ENCODE data around the gene TTLL11. TPM values are rescaled to one million over a fixed set of nuclear protein-coding genes. Genes with fewer than 3 reads are reported as not detected.
"Not testable (repeated sequence)": the region's sequence is repeated elsewhere in the genome, so short reads cannot be mapped to it uniquely, and the experiment has no call there.

TTLL11 gene
- total RNA-seq, 2 donors from 2014 or later = 4.5 to 6.5 TPM

DNA sequence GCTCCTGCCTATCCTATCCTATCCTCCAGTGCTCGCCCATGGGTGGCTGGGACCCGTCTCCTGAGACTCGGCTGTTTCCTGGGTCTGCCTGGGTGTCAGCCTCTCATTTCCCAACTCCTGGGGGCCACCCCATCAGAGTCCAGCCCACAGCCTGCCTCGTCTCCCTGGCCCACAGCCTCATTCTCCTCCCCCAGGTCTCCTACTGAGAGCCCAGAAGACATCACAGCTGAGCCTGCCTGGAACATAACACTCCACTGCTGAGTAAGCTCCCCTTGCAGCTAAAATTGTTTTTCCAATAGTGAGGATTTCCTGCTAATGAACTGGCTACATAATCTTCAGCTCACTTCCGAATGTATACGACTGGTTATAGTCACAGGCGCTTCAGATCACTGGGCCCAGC is 95.3 kb downstream of the TTLL11 start:
- ATAC-seq (peak in 1 of 2 donors; percentile 31), DNase-seq (no peak)
- intact Hi-C loops (cut with DNase I) = loop anchor here (5.0 to 10.0 kb wide), 3 partner anchors 253 to 453 kb away; no protein-coding TSS in a partner anchor

DNA sequence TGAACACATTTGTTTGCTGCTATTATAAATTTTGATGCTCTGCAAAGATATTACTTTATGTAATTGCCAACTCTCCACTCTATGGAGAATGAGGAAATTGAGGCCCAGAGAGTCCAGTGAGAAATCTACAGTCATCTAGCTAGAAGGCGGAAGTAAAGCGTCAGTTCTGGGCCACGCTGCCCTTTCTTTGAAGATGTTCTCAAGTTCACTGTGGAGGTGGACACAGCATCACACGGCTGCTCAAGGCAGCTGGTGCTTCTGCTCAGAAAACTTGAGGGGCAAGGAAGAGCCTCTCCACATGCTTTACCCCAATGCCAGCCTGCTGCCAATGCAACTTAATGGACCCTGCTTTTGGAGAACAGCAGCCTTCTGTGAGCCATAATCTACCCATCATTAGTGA is 96.3 kb downstream of the TTLL11 start:
- intact Hi-C loops (cut with DNase I) = loop anchor here (5.0 to 10.0 kb wide), 3 partner anchors 252 to 452 kb away; no protein-coding TSS in a partner anchor
- no peak for ATAC-seq
- no peak for DNase-seq

DNA sequence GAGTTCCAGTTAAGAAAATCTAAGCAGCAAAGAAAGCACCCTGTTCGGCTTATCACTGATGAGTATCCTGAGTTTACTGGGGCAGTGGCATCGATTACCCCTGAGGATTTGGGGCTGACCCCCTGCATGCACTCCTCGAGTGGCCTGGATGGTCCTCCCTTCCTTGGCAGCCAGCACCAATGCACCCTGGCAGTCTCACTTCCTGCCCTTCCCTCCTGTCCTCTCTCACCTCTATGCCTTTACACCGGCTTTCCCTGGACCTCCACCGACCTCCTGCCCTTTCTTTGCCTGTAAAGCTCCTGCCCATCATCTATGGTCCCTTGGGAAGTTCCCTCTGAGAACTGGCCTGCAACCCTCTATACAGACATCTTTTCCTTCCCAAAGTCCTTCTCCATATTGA is 97.1 kb downstream of the TTLL11 start:
- DNase-seq (no peak), ATAC-seq (no peak)
- intact Hi-C loops (cut with DNase I) = loop anchor here (5.0 to 10.0 kb wide), 3 partner anchors 251 to 451 kb away; no protein-coding TSS in a partner anchor

DNA sequence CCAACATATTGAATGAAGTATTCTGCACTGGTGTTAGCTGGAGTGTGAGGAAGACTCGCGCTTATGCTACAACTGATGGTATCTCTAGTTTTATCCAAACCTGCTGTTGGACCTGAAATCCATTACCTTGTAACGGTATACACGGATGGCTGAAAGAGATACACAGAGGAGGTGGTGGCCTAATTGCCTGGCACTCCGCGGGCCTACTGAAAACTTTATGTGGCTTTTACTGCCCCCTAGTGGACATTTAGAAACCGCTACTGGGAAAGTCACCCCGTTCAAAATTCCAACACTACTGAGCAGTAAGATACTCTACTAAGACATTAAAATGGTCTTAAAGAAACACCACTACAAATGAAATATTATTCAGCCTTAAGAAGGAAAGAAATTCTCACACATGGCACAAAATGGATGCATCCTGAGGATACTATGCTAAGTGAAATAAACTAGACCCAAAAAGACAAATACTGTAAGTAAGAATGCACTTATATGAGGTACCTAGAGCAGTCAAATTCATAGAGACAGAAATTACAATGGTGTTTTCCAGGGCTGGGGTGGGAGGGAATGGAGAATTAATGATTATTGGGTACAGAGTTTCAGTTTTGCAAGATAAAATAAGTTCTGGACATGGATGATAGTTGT is 100.4 kb downstream of the TTLL11 start:
- DNase-seq (peak; percentile 69), ATAC-seq (peak; percentile 80 to 88)
- intact Hi-C loops (cut with DNase I) = loop anchor here (2.0 to 10.0 kb wide), 5 partner anchors 248 to 448 kb away; no protein-coding TSS in a partner anchor

DNA sequence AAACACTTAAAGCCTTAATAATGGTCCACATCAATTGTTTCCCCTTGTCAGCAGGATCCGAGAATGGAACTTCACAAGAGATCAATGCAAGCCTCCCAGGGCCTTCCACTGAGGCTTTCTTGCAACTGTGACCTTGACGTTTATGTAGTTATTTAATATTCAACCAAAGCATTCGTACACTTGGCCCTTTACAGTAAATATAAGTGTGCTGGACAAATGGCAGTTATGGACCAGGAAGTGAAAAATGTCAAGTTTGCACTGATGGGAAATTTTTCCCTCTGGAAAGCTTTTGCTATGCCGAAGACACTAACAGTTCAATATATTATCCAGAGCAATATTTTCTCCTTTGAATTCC is 101.8 kb downstream of the TTLL11 start:
- DNase-seq (no peak), ATAC-seq (no peak)
- intact Hi-C loops (cut with DNase I) = loop anchor here (5.0 to 10.0 kb wide), 4 partner anchors 246 to 446 kb away; no protein-coding TSS in a partner anchor

DNA sequence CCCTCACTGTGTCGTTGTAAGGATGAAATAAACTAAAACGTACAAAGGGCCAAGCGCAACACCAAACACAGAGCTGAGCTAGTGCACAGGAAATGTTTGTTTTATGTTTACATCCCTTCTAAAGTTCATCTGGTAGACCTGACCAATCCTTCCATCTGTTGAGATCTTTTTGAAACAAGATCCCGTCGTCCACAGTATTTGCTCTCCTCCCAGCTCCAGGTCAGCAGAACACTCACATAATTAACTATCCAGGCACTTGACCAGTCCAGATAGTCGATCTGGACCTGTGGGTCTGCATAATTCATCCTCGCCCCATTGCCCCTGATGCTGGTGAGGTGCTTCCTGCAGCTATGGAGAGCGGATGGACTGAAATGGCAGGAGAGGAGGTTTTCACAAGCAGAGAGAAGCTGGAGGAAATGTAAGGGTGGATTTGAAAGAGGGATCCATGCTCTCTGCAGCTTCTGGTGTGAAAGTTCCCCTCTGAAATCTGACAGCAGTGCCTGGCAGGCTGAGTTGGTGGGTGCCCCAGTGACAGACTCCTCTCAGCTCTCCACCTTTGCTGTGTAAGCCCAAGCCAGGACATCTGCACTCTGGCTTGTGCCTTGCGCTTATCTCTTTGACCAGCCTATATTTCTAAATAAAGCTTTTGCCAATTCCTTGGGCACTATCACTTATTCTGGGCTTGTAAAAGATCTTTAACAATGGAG is 102.4 kb downstream of the TTLL11 start:
- no peak for DNase-seq
- intact Hi-C loops (cut with DNase I) = loop anchor here (5.0 to 10.0 kb wide), 4 partner anchors 246 to 446 kb away; no protein-coding TSS in a partner anchor

DNA sequence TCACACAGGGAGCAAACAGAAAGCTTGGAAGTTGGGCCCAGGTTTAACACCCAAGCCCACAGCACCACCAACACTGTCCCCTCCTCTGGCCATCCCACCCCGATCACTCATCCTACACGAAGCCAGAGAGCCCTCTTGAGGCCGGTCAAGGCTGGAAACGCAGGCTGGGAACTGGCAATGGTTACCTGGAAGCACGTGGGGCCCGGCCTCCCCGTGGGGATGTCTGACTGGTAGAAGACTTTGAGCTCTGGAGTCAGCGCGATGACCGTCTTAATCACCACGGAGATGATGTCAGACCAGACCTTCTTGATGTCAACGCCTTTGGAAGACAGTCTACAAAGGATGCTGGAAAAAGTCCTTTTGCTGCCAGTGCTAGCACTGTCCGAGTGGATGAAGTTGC is 104.1 kb downstream of the TTLL11 start:
- intact Hi-C loops (cut with DNase I) = no loop called here
- DNase-seq = no peak
- no peak for ATAC-seq

More for the DNA sequence above, 102.4 kb downstream of the TTLL11 start:
- no peak for ATAC-seq

DNA sequence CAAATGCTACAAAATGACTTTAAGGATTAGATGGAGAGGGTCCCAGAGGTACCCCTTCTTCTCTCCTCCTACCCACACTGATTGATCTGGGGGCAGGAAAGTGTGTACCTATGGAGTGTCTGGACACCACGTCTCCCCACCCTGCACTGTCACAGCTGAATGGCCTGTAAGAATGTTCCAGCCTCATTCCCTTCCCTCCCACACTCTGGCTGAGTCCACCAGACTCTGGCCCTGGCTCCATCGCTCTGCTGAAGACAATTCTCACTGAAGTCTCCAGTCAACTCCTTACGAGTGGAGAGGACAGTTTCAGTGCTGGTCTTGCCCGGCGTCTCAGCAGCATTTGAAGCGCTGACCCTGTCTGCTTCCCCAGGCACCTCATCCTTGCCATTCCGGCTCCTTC is 105.8 kb downstream of the TTLL11 start:
- peak in 1 of 2 donors; percentile 35 for ATAC-seq
- intact Hi-C loops (cut with DNase I) = no loop called here
- DNase-seq = no peak

DNA sequence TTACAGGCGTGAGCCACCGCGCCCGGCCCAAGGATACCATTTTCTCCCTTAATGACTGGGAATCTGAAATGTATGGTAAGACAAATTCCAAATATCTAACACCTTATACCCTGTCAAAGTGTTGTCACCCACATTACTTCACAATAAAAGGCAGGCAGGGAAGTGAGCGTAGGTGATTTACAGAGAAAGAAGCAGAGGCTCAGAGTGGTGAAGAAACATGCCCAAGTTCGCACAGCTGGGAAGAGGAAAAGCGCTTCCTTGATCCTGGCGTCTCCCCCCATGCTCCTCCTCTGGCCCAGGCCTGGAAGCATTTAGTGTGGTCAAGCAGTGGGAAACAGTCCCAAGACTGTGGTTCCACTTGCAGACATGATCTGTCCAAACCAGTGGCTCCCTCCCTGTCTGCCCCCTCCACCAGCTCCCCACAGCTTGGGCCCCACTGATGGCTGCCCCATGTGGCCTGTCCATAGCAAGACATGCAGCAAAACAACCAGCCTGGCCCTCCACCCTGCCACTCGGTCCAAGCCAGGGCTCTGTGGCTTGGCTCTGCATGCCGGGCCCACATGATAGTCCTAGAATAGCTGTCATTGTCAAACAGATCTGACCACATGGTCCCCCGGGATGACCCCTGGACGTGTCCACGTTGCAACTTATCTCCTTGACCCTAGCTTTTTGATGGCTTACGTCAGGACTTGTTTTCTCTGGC is 107.2 kb downstream of the TTLL11 start:
- intact Hi-C loops (cut with DNase I) = no loop called here
- DNase-seq (peak; percentile 66), ATAC-seq (peak; percentile 84 to 87)

DNA sequence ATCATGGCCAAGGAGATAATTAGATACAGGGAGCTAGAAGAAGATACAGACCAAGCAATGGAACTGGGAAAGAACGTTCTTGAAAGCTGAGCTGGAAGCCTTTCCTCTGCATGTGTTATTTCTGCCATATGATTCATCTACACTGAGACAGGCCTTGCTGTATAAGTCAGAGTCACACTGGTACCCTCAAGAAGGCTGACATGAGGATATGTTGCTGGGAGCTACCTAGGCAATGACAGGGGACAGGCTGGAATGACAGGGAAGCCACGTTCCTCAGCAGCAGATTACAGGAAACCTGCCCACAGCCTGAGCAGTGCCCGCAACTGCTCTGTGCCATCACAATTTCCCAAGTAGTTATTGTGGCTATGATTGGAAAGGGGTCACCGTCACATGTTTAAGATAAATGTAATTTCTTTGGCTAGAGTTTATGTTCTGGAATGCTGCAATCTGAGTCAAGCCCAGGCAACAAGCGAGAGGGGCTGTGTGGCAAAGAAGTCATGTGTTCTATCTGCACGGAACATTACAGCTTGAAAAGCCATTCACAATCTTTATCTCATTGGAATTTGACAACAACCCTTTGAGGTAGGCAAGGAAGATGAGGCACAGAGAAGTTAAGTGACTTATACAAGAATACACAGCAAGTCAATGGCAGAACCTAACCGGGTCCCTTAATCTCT is 108.2 kb downstream of the TTLL11 start:
- intact Hi-C loops (cut with DNase I) = no loop called here
- ATAC-seq = peak; percentile 10 to 60
- DNase-seq = peak; percentile 25

DNA sequence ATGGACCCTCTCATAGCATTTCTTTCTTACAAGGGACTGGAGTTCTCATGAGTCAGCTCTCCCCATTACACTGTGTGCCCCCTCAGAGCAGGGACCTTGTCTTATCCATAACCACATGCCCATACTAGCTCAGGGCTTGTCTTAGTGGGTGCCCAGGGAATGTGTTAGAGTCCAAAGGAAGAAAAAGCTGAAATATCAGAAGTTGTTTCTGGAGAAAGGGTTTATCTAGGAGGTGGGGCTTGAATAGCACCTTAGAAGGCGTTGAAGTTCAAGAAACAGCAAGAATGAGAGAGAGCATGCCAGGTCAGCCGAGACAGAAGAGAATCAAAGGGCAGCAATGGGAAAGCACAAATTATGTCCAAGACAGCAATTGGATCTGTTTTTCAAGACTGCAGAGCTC is 109.4 kb downstream of the TTLL11 start:
- no peak for DNase-seq
- no peak for ATAC-seq
- intact Hi-C loops (cut with DNase I) = no loop called here

DNA sequence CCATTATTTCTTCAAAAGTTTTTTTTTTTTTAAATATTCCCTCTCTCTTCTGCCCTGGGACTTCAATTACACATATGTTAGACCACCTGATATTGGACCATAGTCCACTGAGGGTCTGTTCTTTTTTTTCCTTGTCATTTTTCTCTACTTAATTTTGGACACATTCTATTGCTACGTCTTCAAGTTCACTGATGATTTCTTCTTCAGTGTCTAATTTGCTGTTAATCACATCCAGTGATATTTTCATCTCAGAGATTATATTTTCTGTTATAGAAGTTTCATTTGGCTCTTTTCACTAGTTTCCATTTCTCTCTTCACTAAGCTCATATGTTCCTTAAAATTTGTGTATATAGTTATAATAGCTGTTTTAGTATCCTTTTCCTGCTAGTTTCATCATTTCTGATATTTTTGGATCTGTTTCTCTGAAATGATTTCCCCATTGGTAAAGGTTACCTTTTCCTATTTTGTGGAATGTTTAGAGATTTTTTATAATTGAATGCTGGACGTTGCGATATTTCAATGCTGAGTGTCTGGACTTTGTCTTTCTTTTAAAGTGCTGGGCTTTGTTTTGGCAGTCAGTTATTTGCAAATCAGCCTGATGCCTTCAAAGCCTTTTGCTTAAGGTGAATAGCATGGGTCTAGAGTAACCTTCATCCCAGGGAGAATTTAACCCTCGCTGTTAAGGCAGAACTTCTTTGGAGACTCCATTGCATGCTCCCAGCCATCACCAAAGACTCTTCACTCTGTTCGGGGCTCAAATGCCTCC is 111.8 kb downstream of the TTLL11 start:
- ATAC-seq (no peak), DNase-seq (no peak)
- intact Hi-C loops (cut with DNase I) = no loop called here

DNA sequence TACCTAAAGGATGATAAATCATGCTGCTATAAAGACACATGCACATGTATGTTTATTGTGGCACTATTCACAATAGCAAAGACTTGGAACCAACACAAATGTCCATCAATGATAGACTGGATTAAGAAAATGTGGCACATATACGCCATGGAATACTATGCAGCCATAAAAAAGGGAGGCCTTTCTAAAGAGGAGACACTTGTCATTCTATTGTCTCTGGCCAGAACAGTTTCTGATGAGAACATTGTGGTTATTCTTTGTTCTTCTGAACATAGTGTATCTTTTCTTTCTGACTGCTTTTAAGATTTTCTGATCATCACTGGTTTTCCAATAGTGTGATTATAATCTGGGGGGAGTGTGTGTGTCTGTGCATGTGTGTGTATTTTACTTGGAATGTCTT is 112.4 kb downstream of the TTLL11 start:
- ATAC-seq; DNase-seq; intact Hi-C loops (cut with DNase I): not testable (repeated sequence)

DNA sequence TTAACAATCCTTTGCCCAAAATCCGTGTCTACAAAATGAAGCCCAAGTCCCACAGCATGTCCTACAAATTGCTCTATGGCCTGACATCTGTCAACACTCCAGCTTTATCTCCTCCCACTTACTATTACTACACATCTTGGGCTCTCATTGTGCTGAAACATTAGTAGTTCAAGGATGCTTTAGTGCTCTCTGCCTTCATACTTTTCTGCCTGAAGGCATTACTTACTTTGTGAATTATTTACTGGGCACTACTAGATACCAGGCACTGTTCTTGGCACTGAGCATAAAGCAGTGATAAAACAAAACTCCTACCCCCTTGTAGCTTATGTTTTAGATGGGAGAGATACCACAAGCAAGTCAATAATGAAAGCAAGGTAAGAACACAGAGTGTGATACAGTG is 113.4 kb downstream of the TTLL11 start:
- intact Hi-C loops (cut with DNase I) = no loop called here
- ATAC-seq (no peak), DNase-seq (no peak)

DNA sequence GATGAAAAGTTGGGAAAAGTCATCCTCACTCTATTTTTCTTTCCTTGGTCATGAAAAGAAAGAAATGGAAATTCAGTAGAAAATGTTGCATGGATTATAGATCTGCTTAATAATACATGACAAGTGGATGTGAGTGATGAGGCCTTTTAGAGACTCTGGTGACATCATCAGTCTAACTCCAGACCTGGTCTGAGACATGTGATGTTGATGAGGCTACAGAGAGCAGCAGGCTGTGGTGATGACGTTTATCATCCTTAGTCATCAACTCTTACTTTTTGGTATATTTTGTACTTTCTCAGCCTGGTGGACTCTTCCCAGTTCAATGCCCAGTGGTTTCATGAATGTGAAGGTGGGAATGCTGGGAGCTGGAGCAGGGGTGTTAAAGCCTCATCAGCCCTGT is 116.4 kb downstream of the TTLL11 start:
- ATAC-seq (peak in 1 of 2 donors; percentile 26), DNase-seq (no peak)
- intact Hi-C loops (cut with DNase I) = no loop called here

DNA sequence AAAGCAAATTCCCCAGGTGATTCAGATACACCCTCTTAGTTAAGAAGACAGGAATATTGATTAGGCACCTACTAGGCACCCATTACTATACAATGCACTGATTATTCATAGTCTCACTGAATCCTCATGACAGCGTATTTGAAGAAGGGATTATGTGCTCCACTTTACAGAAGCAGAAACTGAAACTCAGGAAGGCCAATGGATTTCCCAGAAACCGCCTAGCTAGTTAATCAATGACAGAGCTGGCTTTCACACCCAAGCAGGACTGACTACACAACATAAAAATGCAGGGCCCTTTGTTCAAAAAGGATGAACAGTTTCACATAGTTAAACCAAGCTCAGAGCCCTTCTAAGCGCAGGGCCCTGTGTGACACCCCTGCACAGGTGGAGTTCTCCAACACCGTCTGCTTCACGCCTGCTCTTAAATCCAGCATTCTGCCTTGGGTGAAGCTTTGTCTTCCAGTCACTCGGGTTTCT is 117.3 kb downstream of the TTLL11 start:
- intact Hi-C loops (cut with DNase I) = no loop called here
- ATAC-seq (no peak), DNase-seq (no peak)

DNA sequence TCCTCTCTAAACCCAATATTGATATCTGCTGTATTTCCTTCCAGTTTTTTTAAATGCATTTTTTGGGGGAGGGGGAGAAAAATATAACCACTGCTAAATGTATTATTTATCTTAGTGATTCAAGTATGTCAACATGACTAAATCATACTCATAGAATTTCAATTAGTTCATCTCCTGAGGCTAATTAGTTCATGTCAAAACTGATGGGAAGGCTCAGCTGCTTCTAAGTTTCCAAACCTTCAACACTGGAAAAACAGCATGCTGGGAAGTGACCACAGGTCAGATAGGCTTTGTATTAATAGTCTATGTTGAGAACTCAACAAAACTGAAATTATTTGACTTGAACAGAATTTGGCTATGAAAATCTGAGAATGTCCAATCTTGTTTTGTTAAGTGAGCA is 118.7 kb downstream of the TTLL11 start:
- intact Hi-C loops (cut with DNase I) = no loop called here
- ATAC-seq = no peak

DNA sequence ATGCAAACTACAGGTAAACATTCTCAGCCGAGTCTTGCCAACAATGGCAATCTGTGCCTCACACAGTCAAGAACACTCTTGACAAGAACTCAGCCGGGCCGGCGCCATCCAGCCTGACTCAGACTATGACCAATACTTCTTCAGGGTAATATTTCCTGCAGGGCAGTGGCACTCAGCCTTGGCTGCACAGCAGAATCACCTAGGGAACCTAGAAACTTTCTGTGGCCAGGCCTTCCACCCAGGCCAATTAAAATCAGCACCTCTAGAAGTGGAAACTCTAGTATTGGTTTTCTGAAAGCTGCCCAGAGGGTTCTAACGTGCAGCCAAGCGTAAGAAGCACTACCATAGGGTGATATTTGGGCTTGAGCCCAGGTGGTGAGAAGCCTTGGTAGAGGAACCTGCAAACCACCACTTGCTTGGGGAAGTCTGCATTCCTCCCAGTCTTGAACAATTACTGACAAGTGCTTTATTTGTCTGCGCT is 120.6 kb downstream of the TTLL11 start:
- intact Hi-C loops (cut with DNase I) = no loop called here

More for the DNA sequence above, 118.7 kb downstream of the TTLL11 start:
- DNase-seq = no peak

More for the DNA sequence above, 120.6 kb downstream of the TTLL11 start:
- DNase-seq (no peak), ATAC-seq (no peak)

Measured in left cardiac atrium (tissue), 4 donors.